Measurements from ENCODE around the gene ART5.
"Not testable (repeated sequence)": the region's sequence is repeated elsewhere in the genome, so short reads cannot be mapped to it uniquely, and the experiment has no call there.

ART5 gene

GRCh38 chr11:3659595-3660515 is 18.1 kb upstream of the ART5 start:
- Histone ChIP-seq H3K4me3 (no peak overlapping the region), H3K27ac (no peak overlapping the region)

DNA sequence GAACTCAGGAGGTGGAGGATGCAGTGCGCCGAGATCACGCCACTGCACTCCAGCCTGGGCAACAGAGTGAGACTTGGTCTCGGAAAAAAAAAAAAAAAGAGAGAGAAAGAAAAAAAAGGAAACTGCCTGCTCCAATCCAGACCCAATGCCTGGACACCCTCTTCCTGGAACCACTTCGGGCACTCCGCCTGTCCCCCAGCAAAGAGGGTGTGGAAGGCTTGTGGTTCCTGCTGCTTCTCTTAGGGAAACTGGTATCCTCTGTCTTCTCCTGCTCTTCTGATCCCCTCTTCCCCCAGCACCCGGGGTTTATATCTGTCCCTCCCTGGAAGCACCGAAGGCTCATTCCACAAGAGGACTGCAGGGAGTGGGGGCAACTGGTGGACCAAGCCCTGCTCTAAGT is 16.5 kb upstream of the ART5 start:
- H3K27ac ChIP-seq, result no peak overlapping the region
- H3K4me3 ChIP-seq, result no peak overlapping the region

DNA sequence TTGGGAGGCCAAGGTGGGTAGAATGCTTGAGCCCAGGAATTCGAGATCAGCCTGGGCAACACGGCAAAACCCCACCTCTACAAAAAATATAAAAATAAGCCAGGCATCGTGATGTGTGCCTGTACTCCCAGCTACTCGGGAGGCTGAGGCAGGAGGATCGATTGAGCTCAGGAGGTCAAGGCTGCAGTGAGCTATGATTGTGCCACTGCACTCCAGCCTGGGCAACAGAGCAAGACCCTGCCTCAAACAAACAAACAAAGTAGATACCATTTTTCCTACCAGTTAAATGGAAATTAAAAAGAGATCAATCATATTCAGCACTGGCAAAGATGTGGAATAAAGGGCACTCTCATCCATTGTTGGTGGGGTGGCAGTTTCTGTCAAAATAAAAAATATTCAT is 15.5 kb upstream of the ART5 start:
- not testable (repeated sequence) for H3K4me3 ChIP-seq, H3K27ac ChIP-seq

DNA sequence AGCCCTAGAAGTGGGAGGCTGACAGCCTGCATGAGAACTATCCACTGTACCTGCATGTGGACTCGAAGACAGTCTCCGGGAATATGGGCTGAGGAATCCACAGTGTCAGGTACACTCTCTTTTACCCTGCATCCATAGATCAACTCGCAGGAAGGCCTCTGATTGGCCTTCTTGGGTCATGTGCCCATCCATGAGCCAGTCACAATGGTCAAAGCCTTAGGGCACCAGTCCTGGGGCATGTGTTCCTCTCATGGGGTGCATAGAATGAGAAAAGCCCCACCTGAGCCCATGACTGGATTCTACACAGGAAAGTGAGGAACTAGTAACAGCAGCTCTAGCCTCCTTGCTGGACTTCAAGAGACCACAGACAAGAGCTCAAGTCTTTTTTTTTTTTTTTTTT is 13.8 kb upstream of the ART5 start:
- no peak overlapping the region for H3K4me3 ChIP-seq
- no peak overlapping the region for H3K27ac ChIP-seq

GRCh38 chr11:3652514-3652913 is 10.7 kb upstream of the ART5 start:
- not testable (repeated sequence) for H3K4me3 ChIP-seq, H3K27ac ChIP-seq

DNA sequence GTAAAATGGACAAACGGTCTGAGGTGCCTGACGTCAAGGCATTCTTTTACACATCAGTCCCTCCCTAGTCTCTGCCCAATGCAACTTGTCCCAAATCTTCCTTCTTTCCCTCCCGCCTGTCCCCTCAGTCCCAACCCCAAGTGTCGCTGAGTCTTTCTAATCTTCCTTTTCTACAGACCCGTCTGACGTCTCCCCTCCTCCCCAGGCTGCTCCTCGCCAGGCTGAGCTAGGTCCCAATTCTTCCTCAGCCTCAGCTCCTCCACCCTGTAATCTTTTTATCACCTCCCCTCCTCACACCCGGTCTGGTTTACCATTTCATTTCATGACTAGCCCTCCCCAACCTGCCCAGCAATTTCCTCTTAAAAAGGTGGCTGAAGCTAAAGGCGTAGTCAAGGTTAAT is 7.6 kb upstream of the ART5 start:
- not testable (repeated sequence) for H3K27ac ChIP-seq, H3K4me3 ChIP-seq

DNA sequence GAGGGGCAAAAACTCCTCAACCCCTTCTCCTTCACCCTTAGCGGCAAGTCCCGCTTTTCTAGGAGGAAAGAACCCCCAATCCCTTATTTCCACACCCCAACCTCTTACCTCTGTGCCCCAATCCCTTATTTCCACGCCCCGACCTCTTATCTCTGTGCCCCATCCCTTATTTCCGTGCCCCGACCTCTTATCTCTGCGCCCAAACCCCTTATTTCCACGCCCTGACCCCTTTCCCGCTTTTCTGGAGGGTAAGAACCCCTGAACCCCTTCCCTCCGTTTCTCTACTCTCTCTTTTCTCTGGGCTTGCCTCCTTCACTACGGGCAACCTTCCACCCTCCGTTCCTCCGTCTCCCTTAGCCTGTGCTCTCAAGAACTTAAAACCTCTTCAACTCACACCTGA is 7.1 kb upstream of the ART5 start:
- H3K4me3 ChIP-seq, H3K27ac ChIP-seq: not testable (repeated sequence)

- no peak overlapping the region for H3K4me3 ChIP-seq
- H3K27ac ChIP-seq, result no peak overlapping the region
Observed at GRCh38 chr11:3645552-3645951, 3.8 kb upstream of the ART5 start.

DNA sequence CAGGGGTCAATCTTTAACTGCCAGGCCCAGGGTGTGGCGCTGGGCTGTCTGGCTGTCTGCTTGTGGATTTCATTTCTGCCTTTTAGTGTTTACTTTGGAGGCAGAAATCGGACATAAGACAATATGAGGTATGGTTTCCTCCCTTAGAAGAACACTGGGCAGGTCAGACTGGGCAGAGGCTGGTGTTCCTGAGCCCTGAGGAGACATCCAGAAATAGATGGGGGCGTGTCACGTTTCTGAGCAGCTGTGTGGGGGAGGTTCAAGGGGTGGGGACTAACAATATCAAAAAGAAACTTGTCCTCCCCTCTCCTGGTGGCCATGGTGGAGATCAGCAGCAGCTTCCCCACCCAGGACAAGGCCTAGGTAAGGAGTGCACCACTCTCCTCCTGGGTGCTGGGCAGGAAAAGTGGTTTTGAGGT is 3.0 kb upstream of the ART5 start, which contains the start of gene ART1:
ART1 (plus strand) TSS at position 312 of the 419 bp plus-strand sequence. CDS start 14,086 bp downstream, outside the sequence.
- H3K4me3 ChIP-seq, result no peak within 1 kb of the TSS
- H3K27ac ChIP-seq, result no peak within 1 kb of the TSS

GRCh38 chr11:3643102-3643546 is 1.3 kb upstream of the ART5 start:
- H3K4me3 ChIP-seq, result peak overlapping the region in 1 of 7 experiments; percentile 50
- not testable (repeated sequence) for H3K27ac ChIP-seq

- peak overlapping the region; percentile 19 to 55 (median 44) for H3K4me3 ChIP-seq
Observed at GRCh38 chr11:3642071-3642951, 519 bp upstream of the ART5 start.

DNA sequence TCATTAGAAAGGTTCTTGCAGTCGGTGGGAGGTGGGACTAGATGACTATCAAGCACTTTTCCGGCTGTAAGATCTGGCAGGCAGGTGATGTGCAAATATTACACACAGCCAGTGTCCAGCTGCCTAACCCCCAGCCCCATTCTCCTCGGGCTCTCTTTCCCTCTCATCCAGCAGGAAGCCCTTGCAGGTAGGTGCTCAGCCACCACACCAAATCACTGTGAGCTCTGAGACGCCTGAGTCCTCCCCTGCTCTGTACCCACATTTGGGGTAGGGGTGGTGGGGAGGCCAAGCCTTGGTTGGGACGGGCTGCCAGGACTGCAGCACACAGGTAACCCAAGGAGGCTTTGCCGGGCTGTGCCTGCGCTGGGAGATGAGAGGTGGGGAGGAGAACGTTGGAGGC is 601 bp downstream of the ART5 start:
- no peak overlapping the region for H3K4me3 ChIP-seq
- H3K27ac ChIP-seq, result no peak overlapping the region

More at GRCh38 chr11:3642071-3642951, 519 bp upstream of the ART5 start:
- H3K27ac ChIP-seq, result peak overlapping the region in 10 of 21 experiments; percentile 1 to 64 (median 29)

- H3K27ac ChIP-seq, result no peak overlapping the region
- no peak overlapping the region for H3K4me3 ChIP-seq
Observed at GRCh38 chr11:3639841-3640240, 2.0 kb downstream of the ART5 start.

DNA sequence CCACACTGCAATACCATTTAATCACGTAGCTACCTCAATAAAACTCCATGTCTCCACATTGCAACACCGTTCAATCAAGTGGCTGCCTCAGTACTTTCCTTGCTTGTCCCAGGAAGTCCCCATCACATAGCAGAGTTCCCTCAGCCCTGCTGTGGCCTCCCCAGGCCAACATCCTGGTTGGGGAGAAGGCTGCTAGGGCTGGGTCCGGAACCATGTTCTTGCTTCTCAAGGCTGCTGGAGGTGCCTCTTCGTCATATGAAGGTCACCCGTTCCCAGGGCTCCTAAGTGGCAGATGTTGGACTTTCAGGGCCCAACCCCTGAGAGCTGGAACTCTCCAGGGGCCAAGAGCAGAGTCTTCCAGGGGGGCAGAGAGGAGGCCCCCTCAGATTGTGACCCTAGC is 3.3 kb downstream of the ART5 start:
- H3K27ac ChIP-seq, result no peak overlapping the region
- no peak overlapping the region for H3K4me3 ChIP-seq

GRCh38 chr11:3637201-3637600 is 4.6 kb downstream of the ART5 start:
- Histone ChIP-seq H3K27ac (no peak overlapping the region), H3K4me3 (no peak overlapping the region)

DNA sequence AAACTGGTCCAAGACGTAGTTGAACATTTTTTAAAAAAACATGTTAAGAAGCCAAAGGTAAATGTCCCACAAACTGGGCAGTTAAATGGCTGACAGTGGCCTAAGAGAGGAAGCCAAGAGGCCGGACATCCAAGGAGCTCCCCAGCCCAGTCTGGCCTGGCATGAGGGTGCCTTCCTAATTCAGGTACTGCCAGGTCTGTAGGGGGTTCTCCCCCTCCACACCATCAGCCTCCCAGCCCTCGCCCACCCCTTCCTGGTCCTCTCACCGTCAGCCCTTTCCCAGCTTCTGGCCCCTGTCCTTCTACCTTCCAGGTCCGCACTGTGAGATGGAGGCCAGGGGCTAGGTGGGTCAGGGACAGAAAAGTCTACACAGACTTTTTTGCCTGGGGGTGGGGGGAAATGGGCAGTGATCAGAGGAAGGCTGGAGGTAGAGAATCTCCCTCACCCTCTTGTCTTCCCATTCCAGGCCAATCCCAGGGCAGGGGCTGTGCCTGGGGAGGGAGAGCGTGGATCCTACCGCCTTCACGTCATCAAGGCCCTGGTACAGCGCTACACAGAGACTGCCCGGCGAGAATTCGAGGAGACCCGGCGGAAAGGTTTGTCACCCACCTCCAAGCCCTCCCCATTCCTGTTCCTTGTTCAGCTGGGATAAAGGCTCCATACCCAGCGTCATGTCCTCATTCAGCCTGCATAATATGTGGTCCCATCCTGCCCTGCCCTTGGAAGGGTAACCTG is 6.0 kb downstream of the ART5 start:
- no peak overlapping the region for H3K4me3 ChIP-seq
- no peak overlapping the region for H3K27ac ChIP-seq

- Histone ChIP-seq H3K27ac (no peak overlapping the region), H3K4me3 (no peak overlapping the region)
Observed at GRCh38 chr11:3632070-3632660, 9.6 kb downstream of the ART5 start.

DNA sequence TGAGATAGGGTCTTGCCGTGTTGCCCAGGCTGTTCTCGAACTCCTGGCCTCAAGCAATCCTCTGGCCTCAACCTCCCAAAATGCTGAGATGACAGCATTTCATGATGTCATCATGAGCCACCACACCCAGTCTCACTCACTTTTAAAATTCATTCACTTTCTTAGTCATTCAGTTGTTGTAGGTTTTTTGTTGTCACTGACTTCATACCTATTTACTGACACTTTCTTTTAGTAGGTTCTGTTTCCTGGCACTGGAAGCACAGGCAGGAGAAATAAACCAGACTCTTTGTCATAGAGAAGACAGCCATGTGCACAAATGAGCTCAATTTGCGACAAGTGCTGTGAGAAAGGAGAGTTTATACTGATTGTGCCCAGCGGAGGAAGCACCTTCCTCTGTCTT is 10.5 kb downstream of the ART5 start:
- no peak overlapping the region for H3K4me3 ChIP-seq

GRCh38 chr11:3627291-3627690 is 14.5 kb downstream of the ART5 start:
- Histone ChIP-seq H3K27ac (peak overlapping the region in 1 of 21 experiments; percentile 18), H3K4me3 (no peak overlapping the region)

More for the DNA sequence above, 10.5 kb downstream of the ART5 start:
- H3K27ac ChIP-seq, result no peak overlapping the region
